Panc1 (cell line): ENCODE measurements around the gene FUT8. TPM values are rescaled to one million over a fixed set of nuclear protein-coding genes. Genes with fewer than 3 reads are reported as not detected.

Experiments used
- ATAC-seq: fragments of 200-7000 bp; cut with Tn5 transposase; 2 replicates; pipeline ENCODE4 v1.9.1; 2020; ENCODE audit warnings: mild to moderate bottlenecking, moderate library complexity
- BruUV-seq: library from RNA; stranded (reverse); fragments of 400-500 nt; replicated peaks from 2 replicates; lab custom pipeline; 2021; lab: Mats Ljungman, UMichigan
- CTCF ChIA-PET: fragments of 300-600 bp; sonication (Branson Sonifier 250); formaldehyde crosslinking; loops from one replicate; lab custom pipeline; 2022; ENCODE audit warnings: antibody characterized with exemption; lab: Charles Lee
- POLR2A ChIA-PET: fragments of 300-600 bp; sonication (Branson Sonifier 250); formaldehyde crosslinking; loops from one replicate; lab custom pipeline; 2022; ENCODE audit warnings: antibody characterized with exemption; lab: Charles Lee
- DNase-seq: peaks from one replicate; pipeline ENCODE4 v3.0.0-alpha.2; 2010; ENCODE audit warnings: low read depth, low spot score
- H3K27ac ChIP-seq: 2 replicates; pipeline ENCODE4 v1.5.1; 2011; ENCODE audit warnings: mild to moderate bottlenecking, low read length, inconsistent platforms
- H3K27me3 ChIP-seq: fragments of 200-500 bp; sonication (Bioruptor generic); 2 replicates; pipeline ENCODE4 v1.6.0; 2014; ENCODE audit warnings: low read length, inconsistent platforms; ENCODE audit not compliant: control insufficient read depth, insufficient read depth
- H3K36me3 ChIP-seq: fragments of 200-500 bp; sonication (Bioruptor generic); 2 replicates; pipeline ENCODE4 v1.5.1; 2014; ENCODE audit warnings: inconsistent platforms, mild to moderate bottlenecking, low read length, moderate library complexity; ENCODE audit not compliant: control insufficient read depth, insufficient read depth
- H3K4me1 ChIP-seq: 2 replicates; pipeline ENCODE4 v1.5.1; 2011; ENCODE audit warnings: inconsistent platforms, mild to moderate bottlenecking, low read length, moderate library complexity; ENCODE audit not compliant: control insufficient read depth, insufficient read depth
- H3K4me3 ChIP-seq, 2 experiments: 2 replicates each; pipeline ENCODE4 v1.5.1; 2011 to 2012; ENCODE audit warnings: low read depth in 2 of 2, low read length in 2 of 2, mild to moderate bottlenecking in 2 of 2, inconsistent platforms in 1 of 2, moderate library complexity in 1 of 2
- H3K9me3 ChIP-seq: fragments of 200-500 bp; sonication (Bioruptor generic); 2 replicates; pipeline ENCODE4 v1.5.1; 2014; ENCODE audit warnings: low read depth, mild to moderate bottlenecking, inconsistent platforms, low read length, moderate library complexity; ENCODE audit not compliant: control insufficient read depth, insufficient read depth
- POLR2AphosphoS5 ChIP-seq: IDR thresholded peaks from 2 replicates; pipeline ENCODE4 v1.6.1; 2012; ENCODE audit warnings: mild to moderate bottlenecking, low read depth, low read length, moderate library complexity
- SIN3A ChIP-seq: IDR thresholded peaks from 2 replicates; pipeline ENCODE4 v1.6.1; 2012; ENCODE audit warnings: low read depth, mild to moderate bottlenecking, low read length, moderate library complexity, borderline replicate concordance; ENCODE audit not compliant: insufficient read depth
- TCF7L2 ChIP-seq: IDR thresholded peaks from 2 replicates; pipeline ENCODE4 v1.6.1; 2011; ENCODE audit warnings: mild to moderate bottlenecking, low read depth, low read length, inconsistent platforms
- in situ Hi-C: cut with HindIII; loops from 2 replicates; pipeline ENCODE4 v1.10.0; 2016; ENCODE audit warnings: low sequenced_read_pairs, low pct_unique_long_range_greater_than_20kb
- intact Hi-C: fragments of 100-400 bp; cut with micrococcal nuclease; formaldehyde crosslinking; loops from one replicate; pipeline ENCODE4 v1.10.0; 2022; ENCODE audit not compliant: unreplicated experiment
- total RNA-seq: library from RNA; stranded (reverse); gene quantifications from one replicate; pipeline ENCODE4 v1.2.1, GENCODE V29; 2021; ENCODE audit not compliant: unreplicated experiment
- TF ChIP-seq, protein P1 (sequence below): fragments of 450-650 bp; IDR thresholded peaks from 2 replicates; pipeline ENCODE4 v1.5.1; 2017; ENCODE audit warnings: mild to moderate bottlenecking
- TF ChIP-seq, protein P2 (sequence below), 2 experiments: IDR thresholded peaks; 2 replicates each; pipeline ENCODE4 v1.6.1; 2011 to 2012; ENCODE audit warnings: low read depth in 2 of 2, control low read depth in 1 of 2, low read length in 1 of 2, mild to moderate bottlenecking in 1 of 2, moderate library complexity in 1 of 2; ENCODE audit not compliant: insufficient read depth in 1 of 2

The FUT8 gene
- total RNA-seq, 1 experiment from 2014 or later, result 31.4 TPM

- intact Hi-C loops (no loop called here), in situ Hi-C loops (no loop called here)
- Histone ChIP-seq H3K27me3 (no peaks in the 10 kb centered on the region), H3K4me3 (no peak overlapping the region), H3K27ac (no peak overlapping the region), H3K36me3 (no peaks in the 10 kb centered on the region), H3K4me1 (no peaks in the 10 kb centered on the region), H3K9me3 (no peaks in the 10 kb centered on the region)
- POLR2A ChIA-PET, result no interaction called here
- ATAC-seq (no peak), DNase-seq (no peak)
- BruUV-seq, result no TSS peak
- CTCF ChIA-PET, result interaction anchor here (0.6 kb wide), 1 partner anchor 219 kb away, joined by 4 read pairs; no protein-coding TSS in a partner anchor
- no peak for TF ChIP-seq SIN3A
These were observed 206.5 kb downstream of the FUT8 start for GRCh38 chr14:65618996-65619395.

DNA sequence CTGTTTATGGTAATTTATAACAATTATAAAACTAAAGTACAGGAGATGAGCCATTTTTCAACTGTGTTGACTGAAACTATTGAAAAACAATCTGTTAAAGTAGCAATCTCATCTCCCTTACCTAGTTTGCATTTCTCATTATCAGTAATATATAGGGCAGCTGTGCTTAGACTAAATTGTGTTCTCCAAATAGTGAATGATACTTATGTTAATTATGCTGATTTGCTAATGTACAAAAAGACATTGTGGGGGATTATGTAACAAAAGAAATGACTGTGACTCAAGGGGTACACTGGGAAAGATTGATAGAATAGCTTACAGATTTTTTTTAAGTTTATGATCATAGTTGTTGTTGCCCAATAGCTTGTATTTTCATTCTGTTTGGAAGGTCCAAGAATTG, 207.7 kb downstream of the FUT8 start:
- ATAC-seq (no peak), DNase-seq (no peak)
- intact Hi-C loops, result no loop called here
- Histone ChIP-seq H3K36me3 (no peaks in the 10 kb centered on the region), H3K9me3 (no peaks in the 10 kb centered on the region), H3K4me3 (no peak overlapping the region), H3K27ac (no peak overlapping the region), H3K4me1 (no peaks in the 10 kb centered on the region), H3K27me3 (no peaks in the 10 kb centered on the region)
- ChIA-PET POLR2A (no interaction called here), CTCF (no interaction called here)
- in situ Hi-C loops, result no loop called here
- no TSS peak for BruUV-seq
- TF ChIP-seq SIN3A (no peak), POLR2AphosphoS5 (no peak), TCF7L2 (no peak)
- TF ChIP-seq, protein P1, sequence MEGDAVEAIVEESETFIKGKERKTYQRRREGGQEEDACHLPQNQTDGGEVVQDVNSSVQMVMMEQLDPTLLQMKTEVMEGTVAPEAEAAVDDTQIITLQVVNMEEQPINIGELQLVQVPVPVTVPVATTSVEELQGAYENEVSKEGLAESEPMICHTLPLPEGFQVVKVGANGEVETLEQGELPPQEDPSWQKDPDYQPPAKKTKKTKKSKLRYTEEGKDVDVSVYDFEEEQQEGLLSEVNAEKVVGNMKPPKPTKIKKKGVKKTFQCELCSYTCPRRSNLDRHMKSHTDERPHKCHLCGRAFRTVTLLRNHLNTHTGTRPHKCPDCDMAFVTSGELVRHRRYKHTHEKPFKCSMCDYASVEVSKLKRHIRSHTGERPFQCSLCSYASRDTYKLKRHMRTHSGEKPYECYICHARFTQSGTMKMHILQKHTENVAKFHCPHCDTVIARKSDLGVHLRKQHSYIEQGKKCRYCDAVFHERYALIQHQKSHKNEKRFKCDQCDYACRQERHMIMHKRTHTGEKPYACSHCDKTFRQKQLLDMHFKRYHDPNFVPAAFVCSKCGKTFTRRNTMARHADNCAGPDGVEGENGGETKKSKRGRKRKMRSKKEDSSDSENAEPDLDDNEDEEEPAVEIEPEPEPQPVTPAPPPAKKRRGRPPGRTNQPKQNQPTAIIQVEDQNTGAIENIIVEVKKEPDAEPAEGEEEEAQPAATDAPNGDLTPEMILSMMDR, result no peak
- TF ChIP-seq, protein P2, sequence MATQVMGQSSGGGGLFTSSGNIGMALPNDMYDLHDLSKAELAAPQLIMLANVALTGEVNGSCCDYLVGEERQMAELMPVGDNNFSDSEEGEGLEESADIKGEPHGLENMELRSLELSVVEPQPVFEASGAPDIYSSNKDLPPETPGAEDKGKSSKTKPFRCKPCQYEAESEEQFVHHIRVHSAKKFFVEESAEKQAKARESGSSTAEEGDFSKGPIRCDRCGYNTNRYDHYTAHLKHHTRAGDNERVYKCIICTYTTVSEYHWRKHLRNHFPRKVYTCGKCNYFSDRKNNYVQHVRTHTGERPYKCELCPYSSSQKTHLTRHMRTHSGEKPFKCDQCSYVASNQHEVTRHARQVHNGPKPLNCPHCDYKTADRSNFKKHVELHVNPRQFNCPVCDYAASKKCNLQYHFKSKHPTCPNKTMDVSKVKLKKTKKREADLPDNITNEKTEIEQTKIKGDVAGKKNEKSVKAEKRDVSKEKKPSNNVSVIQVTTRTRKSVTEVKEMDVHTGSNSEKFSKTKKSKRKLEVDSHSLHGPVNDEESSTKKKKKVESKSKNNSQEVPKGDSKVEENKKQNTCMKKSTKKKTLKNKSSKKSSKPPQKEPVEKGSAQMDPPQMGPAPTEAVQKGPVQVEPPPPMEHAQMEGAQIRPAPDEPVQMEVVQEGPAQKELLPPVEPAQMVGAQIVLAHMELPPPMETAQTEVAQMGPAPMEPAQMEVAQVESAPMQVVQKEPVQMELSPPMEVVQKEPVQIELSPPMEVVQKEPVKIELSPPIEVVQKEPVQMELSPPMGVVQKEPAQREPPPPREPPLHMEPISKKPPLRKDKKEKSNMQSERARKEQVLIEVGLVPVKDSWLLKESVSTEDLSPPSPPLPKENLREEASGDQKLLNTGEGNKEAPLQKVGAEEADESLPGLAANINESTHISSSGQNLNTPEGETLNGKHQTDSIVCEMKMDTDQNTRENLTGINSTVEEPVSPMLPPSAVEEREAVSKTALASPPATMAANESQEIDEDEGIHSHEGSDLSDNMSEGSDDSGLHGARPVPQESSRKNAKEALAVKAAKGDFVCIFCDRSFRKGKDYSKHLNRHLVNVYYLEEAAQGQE (IDR thresholded peaks at IDR 0.05; ENCODE audit: insufficient read depth in 1 of 2, low read depth in 2 of 2, low read length in 1 of 2), result no peak

GRCh38 chr14:65622703-65623102, 210.2 kb downstream of the FUT8 start:
- intact Hi-C loops (no loop called here), in situ Hi-C loops (no loop called here)
- no peaks in the 10 kb centered on the region for H3K9me3 ChIP-seq
- H3K27me3 ChIP-seq, result no peaks in the 10 kb centered on the region
- no peaks in the 10 kb centered on the region for H3K4me1 ChIP-seq
- ChIA-PET CTCF (no interaction called here), POLR2A (no interaction called here)
- H3K4me3 ChIP-seq, result no peak overlapping the region
- ATAC-seq (no peak), DNase-seq (no peak)
- H3K36me3 ChIP-seq, result no peaks in the 10 kb centered on the region
- no peak overlapping the region for H3K27ac ChIP-seq
- TF ChIP-seq TCF7L2 (no peak), POLR2AphosphoS5 (no peak), SIN3A (no peak)
- TF ChIP-seq, protein P1, result no peak
- TF ChIP-seq, protein P2 (IDR thresholded peaks at IDR 0.05; ENCODE audit: insufficient read depth in 1 of 2, low read depth in 2 of 2, low read length in 1 of 2), result no peak
- BruUV-seq, result no TSS peak
